GM10847 (cell line): Measurements from ENCODE around the gene SNTG2.

Source experiments
- POLR2A ChIP-seq: IDR thresholded peaks from 2 replicates; pipeline ENCODE4 v1.6.1; 2011; ENCODE audit not compliant: insufficient read length; ENCODE audit errors: extremely low read depth

The SNTG2 gene

GRCh38 chr2:1173528-1173927, 222.9 kb downstream of the SNTG2 start:
- no peak for TF ChIP-seq POLR2A

- TF ChIP-seq POLR2A = no peak
These were observed 231.2 kb downstream of the SNTG2 start for GRCh38 chr2:1181893-1182292.

- TF ChIP-seq POLR2A = no peak
These were observed 232.7 kb downstream of the SNTG2 start for GRCh38 chr2:1183300-1183699.

GRCh38 chr2:1186421-1186820, 235.8 kb downstream of the SNTG2 start:
- no peak for TF ChIP-seq POLR2A

- no peak for TF ChIP-seq POLR2A
These were observed 236.5 kb downstream of the SNTG2 start for GRCh38 chr2:1187189-1187588.

GRCh38 chr2:1192121-1192520, 241.5 kb downstream of the SNTG2 start:
- no peak for TF ChIP-seq POLR2A

- TF ChIP-seq POLR2A = no peak
These were observed 243.2 kb downstream of the SNTG2 start for GRCh38 chr2:1193801-1194200.

- no peak for TF ChIP-seq POLR2A
These were observed 253.1 kb downstream of the SNTG2 start for GRCh38 chr2:1203772-1204171.

GRCh38 chr2:1205853-1206252, 255.2 kb downstream of the SNTG2 start:
- no peak for TF ChIP-seq POLR2A

- no peak for TF ChIP-seq POLR2A
These were observed 257.4 kb downstream of the SNTG2 start for GRCh38 chr2:1207962-1208510.

GRCh38 chr2:1208522-1208921, 257.9 kb downstream of the SNTG2 start:
- TF ChIP-seq POLR2A = no peak

- TF ChIP-seq POLR2A = no peak
These were observed 258.6 kb downstream of the SNTG2 start for GRCh38 chr2:1209246-1209645.

GRCh38 chr2:1209761-1210160, 259.1 kb downstream of the SNTG2 start:
- no peak for TF ChIP-seq POLR2A

- TF ChIP-seq POLR2A = no peak
These were observed 259.7 kb downstream of the SNTG2 start for GRCh38 chr2:1210352-1210751.

- TF ChIP-seq POLR2A = no peak
These were observed 269.4 kb downstream of the SNTG2 start for GRCh38 chr2:1219901-1220573.

GRCh38 chr2:1222056-1222455, 271.4 kb downstream of the SNTG2 start:
- TF ChIP-seq POLR2A = no peak

GRCh38 chr2:1223791-1224190, 273.1 kb downstream of the SNTG2 start:
- no peak for TF ChIP-seq POLR2A

GRCh38 chr2:1224901-1225300, 274.3 kb downstream of the SNTG2 start:
- TF ChIP-seq POLR2A = no peak

GRCh38 chr2:1226766-1227165, 276.1 kb downstream of the SNTG2 start:
- TF ChIP-seq POLR2A = no peak
